Vagina (tissue), 2 donors: ENCODE measurements around the gene TMEM134. TPM values are rescaled to one million over a fixed set of nuclear protein-coding genes. Genes with fewer than 3 reads are reported as not detected.

Experiments
- DNase-seq, 2 donors: peaks; one replicate each; pipeline ENCODE4 v3.0.0-alpha.2; 2017; ENCODE audit errors: extremely low spot score in 2 of 2
- H3K27ac ChIP-seq: fragments of 200-600 bp; sonication (generic); one replicate; pipeline ENCODE4 v1.5.1; 2019
- H3K27me3 ChIP-seq: fragments of 200-600 bp; sonication (generic); one replicate; pipeline ENCODE4 v1.5.1; 2019
- H3K36me3 ChIP-seq, 2 donors: fragments of 200-600 bp; sonication (generic); one replicate each; pipeline ENCODE4 v1.5.1; 2017 to 2019
- H3K4me1 ChIP-seq: fragments of 200-600 bp; sonication (generic); one replicate; pipeline ENCODE4 v1.5.1; 2019
- H3K4me3 ChIP-seq, 2 donors: fragments of 200-600 bp; sonication (generic); 1 replicate in 1 of 2; 2 replicates in 1 of 2; pipeline ENCODE4 v1.5.1; 2016 to 2019
- H3K9me3 ChIP-seq: fragments of 200-600 bp; sonication (generic); one replicate; pipeline ENCODE4 v1.5.1; 2019
- POLR2A ChIP-seq, 2 donors: fragments of 450-650 bp; IDR thresholded peaks; one replicate each; pipeline ENCODE4 v1.6.1; 2017; ENCODE audit warnings: antibody characterized with exemption in 2 of 2, mild to moderate bottlenecking in 2 of 2, moderate library complexity in 2 of 2
- POLR2AphosphoS5 ChIP-seq, 2 donors: sonication (generic); formaldehyde crosslinking; IDR thresholded peaks; one replicate each; pipeline ENCODE4 v1.9.0; 2017; ENCODE audit warnings: antibody characterized with exemption in 2 of 2, mild to moderate bottlenecking in 2 of 2, low read depth in 1 of 2; ENCODE audit not compliant: insufficient read depth in 1 of 2
- intact Hi-C: fragments of 100-400 bp; cut with DNase I; formaldehyde crosslinking; loops from one replicate; pipeline ENCODE4 v1.15.1; 2023
- total RNA-seq: library from RNA; depleted of rRNA; stranded (reverse); fragments of >200 nt; gene quantifications from one replicate; pipeline ENCODE4 v1.2.3, GENCODE V29; 2016
- TF ChIP-seq, protein P1 (sequence below), 3 experiments: fragments of 450-650 bp in 2 of 3; fragments of 200-600 bp in 1 of 3; sonication (generic) in 1 of 3; IDR thresholded peaks; one replicate each; pipeline ENCODE4 v1.5.1; 2017 to 2019; ENCODE audit warnings: antibody characterized with exemption in 3 of 3, mild to moderate bottlenecking in 2 of 3, moderate library complexity in 2 of 3

TMEM134 gene
- total RNA-seq, 1 donor from 2014 or later, result 88.6 TPM

DNA sequence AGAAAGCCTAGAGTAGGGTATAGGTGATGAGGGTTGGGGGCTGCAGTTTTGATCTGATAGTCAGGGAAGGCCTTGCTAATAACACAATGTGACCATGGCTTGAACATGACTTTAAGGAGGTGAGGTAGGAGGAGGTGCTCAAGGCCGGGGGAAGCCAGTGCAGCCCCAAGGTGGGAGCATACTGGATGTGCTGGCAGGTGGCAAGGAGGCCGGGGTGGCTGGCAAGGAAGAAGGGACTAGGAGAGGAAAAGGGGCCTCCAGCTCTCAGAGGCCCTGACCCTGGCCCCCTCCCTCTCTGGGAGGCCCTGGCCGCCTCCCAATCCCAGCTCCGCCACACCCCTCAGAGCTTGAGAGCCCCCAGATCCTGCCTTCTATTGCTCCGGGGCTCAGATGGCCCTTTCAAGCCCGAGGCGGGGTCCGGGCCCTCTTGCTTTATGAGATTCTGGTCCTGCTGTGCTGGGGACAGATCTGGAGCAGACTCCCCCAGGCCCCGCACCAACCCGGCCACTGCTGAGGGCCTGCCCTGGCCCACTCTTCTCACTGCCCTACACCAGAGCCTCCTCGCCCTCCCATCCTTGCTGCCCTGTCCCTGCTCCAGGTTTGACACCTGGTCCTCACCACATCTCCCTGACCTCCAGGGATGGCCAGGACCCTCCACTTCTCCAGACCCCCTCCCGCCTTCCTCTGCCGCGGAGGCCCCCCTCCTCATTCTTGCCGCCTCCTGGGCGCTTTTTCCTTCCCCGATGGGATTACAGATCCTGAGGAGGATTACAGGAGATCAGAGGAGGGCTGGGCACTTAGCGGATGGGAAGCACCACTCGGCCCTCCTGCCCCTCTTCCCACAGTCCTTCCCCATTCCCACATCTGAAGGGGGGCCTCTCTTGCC, 34.3 kb upstream of the TMEM134 start:
- no peak for DNase-seq
- H3K9me3 ChIP-seq, result no peaks in the 10 kb centered on the region
- H3K4me3 ChIP-seq, result peak overlapping the region; percentile 57 to 72
- no peaks in the 10 kb centered on the region for H3K27me3 ChIP-seq
- TF ChIP-seq, protein P1, sequence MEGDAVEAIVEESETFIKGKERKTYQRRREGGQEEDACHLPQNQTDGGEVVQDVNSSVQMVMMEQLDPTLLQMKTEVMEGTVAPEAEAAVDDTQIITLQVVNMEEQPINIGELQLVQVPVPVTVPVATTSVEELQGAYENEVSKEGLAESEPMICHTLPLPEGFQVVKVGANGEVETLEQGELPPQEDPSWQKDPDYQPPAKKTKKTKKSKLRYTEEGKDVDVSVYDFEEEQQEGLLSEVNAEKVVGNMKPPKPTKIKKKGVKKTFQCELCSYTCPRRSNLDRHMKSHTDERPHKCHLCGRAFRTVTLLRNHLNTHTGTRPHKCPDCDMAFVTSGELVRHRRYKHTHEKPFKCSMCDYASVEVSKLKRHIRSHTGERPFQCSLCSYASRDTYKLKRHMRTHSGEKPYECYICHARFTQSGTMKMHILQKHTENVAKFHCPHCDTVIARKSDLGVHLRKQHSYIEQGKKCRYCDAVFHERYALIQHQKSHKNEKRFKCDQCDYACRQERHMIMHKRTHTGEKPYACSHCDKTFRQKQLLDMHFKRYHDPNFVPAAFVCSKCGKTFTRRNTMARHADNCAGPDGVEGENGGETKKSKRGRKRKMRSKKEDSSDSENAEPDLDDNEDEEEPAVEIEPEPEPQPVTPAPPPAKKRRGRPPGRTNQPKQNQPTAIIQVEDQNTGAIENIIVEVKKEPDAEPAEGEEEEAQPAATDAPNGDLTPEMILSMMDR (IDR thresholded peaks at IDR 0.05), result no peak
- no peak for TF ChIP-seq POLR2A (IDR thresholded peaks at IDR 0.05)
- no peak for TF ChIP-seq POLR2AphosphoS5 (IDR thresholded peaks at IDR 0.05; ENCODE audit: insufficient read depth in 1 of 2, low read depth in 1 of 2)
- H3K27ac ChIP-seq, result no peak overlapping the region
- intact Hi-C loops, result loop anchor here (10.0 kb wide), 1 partner anchor 149 kb away; the partner anchor contains the start of gene POLD4
- peaks cover 0 to 7% of the 10 kb centered on the region in 2 donors for H3K36me3 ChIP-seq
- H3K4me1 ChIP-seq, result peaks cover 34% of the 10 kb centered on the region

DNA sequence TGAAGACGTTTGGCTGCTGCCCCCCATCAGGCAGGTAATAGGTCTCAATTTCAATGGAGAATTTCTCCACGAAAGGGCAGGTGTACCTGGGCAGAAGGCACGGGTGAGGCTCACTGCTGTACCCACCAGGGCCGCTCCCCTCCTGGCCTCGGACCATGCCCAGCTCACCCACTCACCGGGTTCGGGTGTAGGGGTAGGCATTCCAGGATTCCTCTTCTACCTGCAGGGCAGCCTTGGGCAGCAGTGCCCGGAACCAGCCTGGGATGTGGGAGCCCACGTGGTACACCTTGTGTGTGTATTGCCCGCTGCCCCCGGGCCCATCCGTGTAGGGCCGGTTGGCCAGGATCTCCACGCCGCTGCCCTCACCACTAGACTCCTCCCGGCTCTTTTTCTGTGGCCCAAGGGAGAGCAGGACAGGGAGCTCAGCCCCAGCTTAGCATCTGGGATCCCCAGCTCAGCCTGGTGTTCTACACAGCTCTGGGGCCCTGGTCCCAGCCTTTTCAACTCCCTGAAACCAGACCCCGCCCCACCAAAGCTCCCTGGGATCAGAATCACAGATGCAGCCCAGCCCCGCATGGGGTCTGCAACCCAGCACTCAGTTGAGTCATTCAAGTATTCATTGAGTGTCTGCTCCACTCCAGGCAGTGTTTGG, 33.4 kb upstream of the TMEM134 start:
- H3K9me3 ChIP-seq, result no peaks in the 10 kb centered on the region
- H3K27me3 ChIP-seq, result no peaks in the 10 kb centered on the region
- H3K4me3 ChIP-seq, result no peak overlapping the region
- peaks cover 31% of the 10 kb centered on the region for H3K4me1 ChIP-seq
- DNase-seq, result no peak
- H3K36me3 ChIP-seq, result peaks cover 0 to 13% of the 10 kb centered on the region in 2 donors
- intact Hi-C loops, result loop anchor here (10.0 kb wide), 1 partner anchor 148 kb away; the partner anchor contains the start of gene POLD4
- TF ChIP-seq POLR2A (IDR thresholded peaks at IDR 0.05), result no peak
- TF ChIP-seq POLR2AphosphoS5 (IDR thresholded peaks at IDR 0.05; ENCODE audit: insufficient read depth in 1 of 2, low read depth in 1 of 2), result no peak
- TF ChIP-seq, protein P1 (IDR thresholded peaks at IDR 0.05), result no peak
- no peak overlapping the region for H3K27ac ChIP-seq

- no peaks in the 10 kb centered on the region for H3K27me3 ChIP-seq
- intact Hi-C loops, result loop anchor here (10.0 kb wide), 1 partner anchor 147 kb away; the partner anchor contains the start of gene POLD4
- H3K4me1 ChIP-seq, result peaks cover 25% of the 10 kb centered on the region
- no peak overlapping the region for H3K4me3 ChIP-seq
- H3K36me3 ChIP-seq, result peaks cover 0 to 13% of the 10 kb centered on the region in 2 donors
- TF ChIP-seq POLR2A (IDR thresholded peaks at IDR 0.05) (no peak), POLR2AphosphoS5 (IDR thresholded peaks at IDR 0.05; ENCODE audit: insufficient read depth in 1 of 2, low read depth in 1 of 2) (no peak)
- TF ChIP-seq, protein P1 (IDR thresholded peaks at IDR 0.05), result no peak
- H3K9me3 ChIP-seq, result no peaks in the 10 kb centered on the region
- no peak for DNase-seq
- H3K27ac ChIP-seq, result no peak overlapping the region
Measured at GRCh38 chr11:67501854-67502253, 32.8 kb upstream of the TMEM134 start.

- intact Hi-C loops, result loop anchor here (10.0 kb wide), 1 partner anchor 146 kb away; the partner anchor contains the start of gene POLD4
- H3K4me3 ChIP-seq, result no peak overlapping the region
- peaks cover 17% of the 10 kb centered on the region for H3K4me1 ChIP-seq
- H3K36me3 ChIP-seq, result peaks cover 0 to 13% of the 10 kb centered on the region in 2 donors
- TF ChIP-seq POLR2A (IDR thresholded peaks at IDR 0.05) (no peak), POLR2AphosphoS5 (IDR thresholded peaks at IDR 0.05; ENCODE audit: insufficient read depth in 1 of 2, low read depth in 1 of 2) (no peak)
- TF ChIP-seq, protein P1 (IDR thresholded peaks at IDR 0.05), result no peak
- no peak for DNase-seq
- no peaks in the 10 kb centered on the region for H3K9me3 ChIP-seq
- no peaks in the 10 kb centered on the region for H3K27me3 ChIP-seq
- H3K27ac ChIP-seq, result no peak overlapping the region
Measured at GRCh38 chr11:67500831-67501715, 32.0 kb upstream of the TMEM134 start.
